HEK293 (cell line): ENCODE measurements around the gene UGT1A10.

Experiments used
- CTCF ChIA-PET: fragments of 350-600 bp; formaldehyde crosslinking; extraction: SDS; loops from one replicate; lab custom pipeline; 2021; ENCODE audit warnings: antibody characterized with exemption; lab: Yijun Ruan, JAX
- POLR2A ChIA-PET: fragments of 300-600 bp; formaldehyde crosslinking; extraction: SDS; loops from one replicate; lab custom pipeline; 2020; ENCODE audit warnings: antibody characterized with exemption, inconsistent platforms; lab: Yijun Ruan, JAX
- H3K27ac ChIP-seq: fragments of 200-500 bp; sonication (Bioruptor generic); 2 replicates; pipeline ENCODE4 v1.5.1; 2014; ENCODE audit warnings: low read depth, low read length, control low read depth, inconsistent platforms; ENCODE audit errors: extremely low read depth
- H3K36me3 ChIP-seq, 2 experiments: fragments of 200-500 bp in 1 of 2; sonication (Bioruptor generic) in 1 of 2; 1 replicate in 1 of 2; 2 replicates in 1 of 2; pipeline ENCODE4 v1.5.1; 2014 to 2017; ENCODE audit warnings: inconsistent platforms in 2 of 2, low read length in 2 of 2; ENCODE audit not compliant: control insufficient read depth in 2 of 2, insufficient read depth in 1 of 2
- H3K4me1 ChIP-seq: fragments of 200-500 bp; sonication (Bioruptor generic); 2 replicates; pipeline ENCODE4 v1.5.1; 2014; ENCODE audit warnings: mild to moderate bottlenecking, low read length, inconsistent platforms; ENCODE audit not compliant: control insufficient read depth, insufficient read depth
- H3K4me3 ChIP-seq: 2 replicates; pipeline ENCODE4 v1.5.1; 2011; ENCODE audit warnings: low read depth, mild to moderate bottlenecking, control low read depth, low read length, moderate library complexity
- H3K9me3 ChIP-seq: fragments of 200-500 bp; sonication (Bioruptor generic); 2 replicates; pipeline ENCODE4 v1.5.1; 2014; ENCODE audit warnings: low read depth, low read length, inconsistent platforms; ENCODE audit not compliant: control insufficient read depth, insufficient read depth
- FEZF1 ChIP-seq: fragments of 450-650 bp; formaldehyde crosslinking; IDR thresholded peaks from 2 replicates; pipeline ENCODE4 v1.5.1; 2016; ENCODE audit warnings: missing biosample characterization, missing genetic modification characterization
- KLF8 ChIP-seq: fragments of 450-650 bp; formaldehyde crosslinking; IDR thresholded peaks from 2 replicates; pipeline ENCODE4 v1.5.1; 2016; ENCODE audit warnings: missing biosample characterization, missing genetic modification characterization
- MEIS1 ChIP-seq: sonication (generic); formaldehyde crosslinking; IDR thresholded peaks from 2 replicates; pipeline ENCODE4 v1.8.1; 2022; ENCODE audit warnings: missing genetic modification reagents, mild to moderate bottlenecking, borderline replicate concordance
- PRDM1 ChIP-seq: fragments of 450-650 bp; formaldehyde crosslinking; IDR thresholded peaks from 2 replicates; pipeline ENCODE4; 2016; ENCODE audit warnings: missing biosample characterization, missing genetic modification characterization
- YY2 ChIP-seq: fragments of 450-650 bp; formaldehyde crosslinking; IDR thresholded peaks from 2 replicates; pipeline ENCODE4 v1.5.1; 2016; ENCODE audit warnings: missing biosample characterization, missing genetic modification characterization
- ZBTB1 ChIP-seq: fragments of 450-650 bp; formaldehyde crosslinking; IDR thresholded peaks from 2 replicates; pipeline ENCODE4 v1.5.1; 2016; ENCODE audit warnings: missing biosample characterization, missing genetic modification characterization
- ZBTB8A ChIP-seq: fragments of 450-650 bp; formaldehyde crosslinking; IDR thresholded peaks from 2 replicates; pipeline ENCODE4 v1.5.1; 2016; ENCODE audit warnings: missing biosample characterization, missing genetic modification characterization
- ZFP37 ChIP-seq: fragments of 450-650 bp; formaldehyde crosslinking; IDR thresholded peaks from 2 replicates; pipeline ENCODE4 v1.5.1; 2016; ENCODE audit warnings: missing biosample characterization, missing genetic modification characterization
- ZNF155 ChIP-seq: fragments of 450-650 bp; formaldehyde crosslinking; IDR thresholded peaks from 2 replicates; pipeline ENCODE4 v1.5.1; 2016; ENCODE audit warnings: missing biosample characterization, missing genetic modification characterization
- ZNF175 ChIP-seq: fragments of 450-650 bp; formaldehyde crosslinking; IDR thresholded peaks from 2 replicates; pipeline ENCODE4 v1.5.1; 2016; ENCODE audit warnings: missing biosample characterization, missing genetic modification characterization
- ZNF274 ChIP-seq, 2 experiments: fragments of 200-500 bp in 1 of 2; fragments of 450-650 bp in 1 of 2; sonication (Bioruptor generic) in 1 of 2; formaldehyde crosslinking in 1 of 2; IDR thresholded peaks; 2 replicates each; pipeline versions ENCODE4 v1.5.1 to v1.6.1; 2014 to 2016; ENCODE audit warnings: borderline replicate concordance in 1 of 2, inconsistent platforms in 1 of 2, low read length in 1 of 2, missing biosample characterization in 1 of 2, missing genetic modification characterization in 1 of 2
- ZNF391 ChIP-seq: fragments of 450-650 bp; formaldehyde crosslinking; IDR thresholded peaks from 2 replicates; pipeline ENCODE4 v1.5.1; 2016; ENCODE audit warnings: low read depth, missing biosample characterization, missing genetic modification characterization, borderline replicate concordance
- ZNF416 ChIP-seq: fragments of 450-650 bp; formaldehyde crosslinking; IDR thresholded peaks from 2 replicates; pipeline ENCODE4 v1.5.1; 2016; ENCODE audit warnings: missing biosample characterization, missing genetic modification characterization
- ZNF48 ChIP-seq: fragments of 450-650 bp; formaldehyde crosslinking; IDR thresholded peaks from 2 replicates; pipeline ENCODE4 v1.5.1; 2016; ENCODE audit warnings: missing biosample characterization, missing genetic modification characterization
- ZNF510 ChIP-seq: fragments of 450-650 bp; formaldehyde crosslinking; IDR thresholded peaks from 2 replicates; pipeline ENCODE4 v1.5.1; 2018; ENCODE audit warnings: mild to moderate bottlenecking, missing genetic modification characterization, missing biosample characterization; ENCODE audit not compliant: insufficient replicate concordance
- ZNF768 ChIP-seq: fragments of 450-650 bp; formaldehyde crosslinking; IDR thresholded peaks from 2 replicates; pipeline ENCODE4 v1.5.1; 2018; ENCODE audit warnings: missing biosample characterization, mild to moderate bottlenecking, missing genetic modification characterization
- ZNF776 ChIP-seq: fragments of 450-650 bp; formaldehyde crosslinking; IDR thresholded peaks from 2 replicates; pipeline ENCODE4 v1.5.0; 2017; ENCODE audit warnings: missing biosample characterization, missing genetic modification characterization, borderline replicate concordance
- ZNF777 ChIP-seq: fragments of 450-650 bp; formaldehyde crosslinking; IDR thresholded peaks from 2 replicates; pipeline ENCODE4 v1.5.1; 2017; ENCODE audit warnings: missing biosample characterization, missing genetic modification characterization, borderline replicate concordance
- ZNF830 ChIP-seq: fragments of 450-650 bp; IDR thresholded peaks from 2 replicates; pipeline ENCODE4 v1.5.0; 2018; ENCODE audit warnings: missing biosample characterization, missing genetic modification characterization, low read depth, mild to moderate bottlenecking, moderate library complexity
- ZNF843 ChIP-seq: fragments of 450-650 bp; formaldehyde crosslinking; IDR thresholded peaks from 2 replicates; pipeline ENCODE4 v1.5.1; 2016; ENCODE audit warnings: missing biosample characterization, missing genetic modification characterization
- ZSCAN23 ChIP-seq: fragments of 450-650 bp; formaldehyde crosslinking; IDR thresholded peaks from 2 replicates; pipeline ENCODE4 v1.5.1; 2016; ENCODE audit warnings: missing biosample characterization, missing genetic modification characterization
- ZSCAN30 ChIP-seq: fragments of 450-650 bp; IDR thresholded peaks from 2 replicates; pipeline ENCODE4 v1.5.1; 2018; ENCODE audit warnings: missing biosample characterization, mild to moderate bottlenecking, missing genetic modification characterization, moderate library complexity
- TF ChIP-seq, protein P1 (sequence below): fragments of 450-650 bp; formaldehyde crosslinking; IDR thresholded peaks from 2 replicates; pipeline ENCODE4 v1.5.1; 2016; ENCODE audit warnings: missing biosample characterization, missing genetic modification characterization
- TF ChIP-seq, protein P2 (sequence below): fragments of 450-650 bp; formaldehyde crosslinking; IDR thresholded peaks from 2 replicates; pipeline ENCODE4 v1.5.1; 2016; ENCODE audit warnings: missing biosample characterization, missing genetic modification characterization

Gene UGT1A10

DNA sequence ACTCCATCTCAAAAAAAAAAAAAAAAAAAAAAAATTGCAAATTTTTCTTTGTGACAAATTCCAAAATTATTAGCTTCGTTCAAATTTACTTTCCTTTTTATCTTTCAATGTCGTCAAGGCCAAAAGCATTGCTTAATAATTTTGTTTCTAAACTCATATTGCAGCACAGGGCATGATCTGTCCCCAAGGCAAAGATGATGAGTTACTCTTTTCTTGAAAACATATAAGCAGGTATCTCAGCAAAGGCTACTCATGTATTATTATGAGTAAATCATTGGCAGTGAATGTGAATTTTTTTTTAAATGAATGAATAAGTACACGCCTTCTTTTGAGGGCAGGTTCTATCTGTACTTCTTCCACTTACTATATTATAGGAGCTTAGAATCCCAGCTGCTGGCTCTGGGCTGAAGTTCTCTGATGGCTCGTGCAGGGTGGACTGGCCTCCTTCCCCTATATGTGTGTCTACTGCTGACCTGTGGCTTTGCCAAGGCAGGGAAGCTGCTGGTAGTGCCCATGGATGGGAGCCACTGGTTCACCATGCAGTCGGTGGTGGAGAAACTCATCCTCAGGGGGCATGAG, 45.4 kb downstream of the UGT1A10 start, which contains the start of gene UGT1A7:
TSS of gene UGT1A7 (plus strand) at position 381 of the 579 bp plus-strand sequence. CDS start at position 418, 37 bp downstream.
- ChIA-PET CTCF (interaction anchor here (0.6 kb wide), 1 partner anchor 43 kb away, joined by 4 read pairs; no protein-coding TSS in a partner anchor), POLR2A (no interaction called here)
- H3K36me3 ChIP-seq: no peaks in the 10 kb centered on the region
- H3K4me3 ChIP-seq: no peak within 1 kb of the TSS
- no peaks in the 10 kb centered on the region for H3K9me3 ChIP-seq
- no peak within 1 kb of the TSS for H3K27ac ChIP-seq
- H3K4me1 ChIP-seq: no peaks in the 10 kb centered on the region
- TF ChIP-seq ZSCAN30 (tag by site-specific recombination) (no peak), MEIS1 (CRISPR knock-in tag) (no peak), ZNF830 (tag by site-specific recombination) (no peak), ZNF391 (no peak), ZBTB8A (tag by site-specific recombination) (no peak), ZNF175 (tag by site-specific recombination) (no peak), ZNF768 (tag by site-specific recombination) (no peak), ZNF777 (tag by site-specific recombination) (no peak), KLF8 (tag by site-specific recombination) (no peak), ZBTB1 (no peak), ZNF274 (IDR thresholded peaks at IDR 0.05; ENCODE audit: low read length) (no peak), ZNF274 (tag by site-specific recombination; IDR thresholded peaks at IDR 0.05; ENCODE audit: borderline replicate concordance) (no peak), ZSCAN23 (tag by site-specific recombination) (no peak)

DNA sequence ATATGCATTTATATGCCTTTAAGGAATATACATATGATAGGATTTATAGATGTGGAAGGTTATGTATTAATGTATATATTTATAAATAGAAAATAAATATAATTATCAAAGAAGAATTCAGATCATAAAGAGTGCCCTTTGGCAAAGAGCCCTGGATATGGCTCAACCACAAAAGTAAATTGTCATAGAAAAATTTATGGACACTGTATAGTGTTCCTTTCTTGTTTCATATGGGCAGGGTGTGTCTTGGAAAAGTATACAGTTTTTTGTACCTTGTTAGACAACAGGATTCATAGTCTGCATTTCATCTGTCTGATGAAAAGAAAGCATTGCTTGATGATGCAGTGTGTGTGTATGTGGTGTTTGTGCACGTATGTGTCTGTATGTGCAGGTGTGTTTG, 48.4 kb downstream of the UGT1A10 start:
- no peak overlapping the region for H3K4me3 ChIP-seq
- H3K9me3 ChIP-seq: no peaks in the 10 kb centered on the region
- H3K36me3 ChIP-seq: no peaks in the 10 kb centered on the region
- no peak for TF ChIP-seq FEZF1 (tag by site-specific recombination)
- no peak for TF ChIP-seq ZFP37
- TF ChIP-seq YY2: no peak
- TF ChIP-seq ZNF510 (tag by site-specific recombination): no peak
- TF ChIP-seq ZNF776 (tag by site-specific recombination): no peak
- TF ChIP-seq, protein P1, sequence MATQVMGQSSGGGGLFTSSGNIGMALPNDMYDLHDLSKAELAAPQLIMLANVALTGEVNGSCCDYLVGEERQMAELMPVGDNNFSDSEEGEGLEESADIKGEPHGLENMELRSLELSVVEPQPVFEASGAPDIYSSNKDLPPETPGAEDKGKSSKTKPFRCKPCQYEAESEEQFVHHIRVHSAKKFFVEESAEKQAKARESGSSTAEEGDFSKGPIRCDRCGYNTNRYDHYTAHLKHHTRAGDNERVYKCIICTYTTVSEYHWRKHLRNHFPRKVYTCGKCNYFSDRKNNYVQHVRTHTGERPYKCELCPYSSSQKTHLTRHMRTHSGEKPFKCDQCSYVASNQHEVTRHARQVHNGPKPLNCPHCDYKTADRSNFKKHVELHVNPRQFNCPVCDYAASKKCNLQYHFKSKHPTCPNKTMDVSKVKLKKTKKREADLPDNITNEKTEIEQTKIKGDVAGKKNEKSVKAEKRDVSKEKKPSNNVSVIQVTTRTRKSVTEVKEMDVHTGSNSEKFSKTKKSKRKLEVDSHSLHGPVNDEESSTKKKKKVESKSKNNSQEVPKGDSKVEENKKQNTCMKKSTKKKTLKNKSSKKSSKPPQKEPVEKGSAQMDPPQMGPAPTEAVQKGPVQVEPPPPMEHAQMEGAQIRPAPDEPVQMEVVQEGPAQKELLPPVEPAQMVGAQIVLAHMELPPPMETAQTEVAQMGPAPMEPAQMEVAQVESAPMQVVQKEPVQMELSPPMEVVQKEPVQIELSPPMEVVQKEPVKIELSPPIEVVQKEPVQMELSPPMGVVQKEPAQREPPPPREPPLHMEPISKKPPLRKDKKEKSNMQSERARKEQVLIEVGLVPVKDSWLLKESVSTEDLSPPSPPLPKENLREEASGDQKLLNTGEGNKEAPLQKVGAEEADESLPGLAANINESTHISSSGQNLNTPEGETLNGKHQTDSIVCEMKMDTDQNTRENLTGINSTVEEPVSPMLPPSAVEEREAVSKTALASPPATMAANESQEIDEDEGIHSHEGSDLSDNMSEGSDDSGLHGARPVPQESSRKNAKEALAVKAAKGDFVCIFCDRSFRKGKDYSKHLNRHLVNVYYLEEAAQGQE: no peak
- no peak for TF ChIP-seq ZNF48 (tag by site-specific recombination)
- TF ChIP-seq PRDM1: no peak
- TF ChIP-seq ZNF155 (tag by site-specific recombination): no peak
- TF ChIP-seq, protein P2, sequence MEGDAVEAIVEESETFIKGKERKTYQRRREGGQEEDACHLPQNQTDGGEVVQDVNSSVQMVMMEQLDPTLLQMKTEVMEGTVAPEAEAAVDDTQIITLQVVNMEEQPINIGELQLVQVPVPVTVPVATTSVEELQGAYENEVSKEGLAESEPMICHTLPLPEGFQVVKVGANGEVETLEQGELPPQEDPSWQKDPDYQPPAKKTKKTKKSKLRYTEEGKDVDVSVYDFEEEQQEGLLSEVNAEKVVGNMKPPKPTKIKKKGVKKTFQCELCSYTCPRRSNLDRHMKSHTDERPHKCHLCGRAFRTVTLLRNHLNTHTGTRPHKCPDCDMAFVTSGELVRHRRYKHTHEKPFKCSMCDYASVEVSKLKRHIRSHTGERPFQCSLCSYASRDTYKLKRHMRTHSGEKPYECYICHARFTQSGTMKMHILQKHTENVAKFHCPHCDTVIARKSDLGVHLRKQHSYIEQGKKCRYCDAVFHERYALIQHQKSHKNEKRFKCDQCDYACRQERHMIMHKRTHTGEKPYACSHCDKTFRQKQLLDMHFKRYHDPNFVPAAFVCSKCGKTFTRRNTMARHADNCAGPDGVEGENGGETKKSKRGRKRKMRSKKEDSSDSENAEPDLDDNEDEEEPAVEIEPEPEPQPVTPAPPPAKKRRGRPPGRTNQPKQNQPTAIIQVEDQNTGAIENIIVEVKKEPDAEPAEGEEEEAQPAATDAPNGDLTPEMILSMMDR (tag by site-specific recombination): no peak
- no peak for TF ChIP-seq ZNF843 (tag by site-specific recombination)
- no peak for TF ChIP-seq ZNF416
- CTCF ChIA-PET: no interaction called here
- H3K27ac ChIP-seq: no peak overlapping the region
- no peaks in the 10 kb centered on the region for H3K4me1 ChIP-seq
- POLR2A ChIA-PET: no interaction called here
